GM12801 (cell line): ENCODE measurements around the gene CNGB1.

Source experiments
- CTCF ChIP-seq: IDR thresholded peaks from one replicate; pipeline ENCODE4 v1.5.1; 2011; ENCODE audit warnings: control low read depth; ENCODE audit not compliant: insufficient read length; ENCODE audit errors: extremely low read depth

The CNGB1 gene

GRCh38 chr16:57903656-57904055 lies 67.3 kb downstream of the CNGB1 start:
- no peak for TF ChIP-seq CTCF

- TF ChIP-seq CTCF = no peak
Measured at GRCh38 chr16:57901480-57902069, 69.4 kb downstream of the CNGB1 start.

GRCh38 chr16:57900796-57901479 lies 70.0 kb downstream of the CNGB1 start:
- no peak for TF ChIP-seq CTCF

- TF ChIP-seq CTCF = no peak
Measured at GRCh38 chr16:57899771-57900661, 70.9 kb downstream of the CNGB1 start.

GRCh38 chr16:57898961-57899360 lies 72.0 kb downstream of the CNGB1 start:
- TF ChIP-seq CTCF = no peak

GRCh38 chr16:57897996-57898395 lies 72.9 kb downstream of the CNGB1 start:
- no peak for TF ChIP-seq CTCF

GRCh38 chr16:57897053-57897784 lies 73.7 kb downstream of the CNGB1 start:
- TF ChIP-seq CTCF = no peak
